Retinal pigment epithelial cell (primary cell): ENCODE results near the gene VIPR2.

ENCODE experiments used
- DNase-seq: peaks from one replicate; pipeline ENCODE4 v3.0.0-alpha.2; 2010; ENCODE audit warnings: low read depth
- H3K4me3 ChIP-seq: 2 replicates; pipeline ENCODE4 v1.5.1; 2011; ENCODE audit warnings: mild to moderate bottlenecking, low read length, control low read depth, moderate library complexity
- CTCF ChIP-seq: conservative IDR thresholded peaks from 2 replicates; pipeline ENCODE4 v1.5.1; 2011; ENCODE audit warnings: low read depth, low read length, control low read depth, inconsistent platforms

Gene VIPR2

GRCh38 chr7:159119026-159119741, 25.5 kb downstream of the VIPR2 start:
- H3K4me3 ChIP-seq, result no peak overlapping the region
- no peak for TF ChIP-seq CTCF
- no peak for DNase-seq

GRCh38 chr7:159118623-159119022, 26.0 kb downstream of the VIPR2 start:
- no peak overlapping the region for H3K4me3 ChIP-seq
- no peak for TF ChIP-seq CTCF
- DNase-seq, result no peak

- DNase-seq, result no peak
- no peak for TF ChIP-seq CTCF
- no peak overlapping the region for H3K4me3 ChIP-seq
Observed at GRCh38 chr7:159118197-159118595, 26.5 kb downstream of the VIPR2 start.

GRCh38 chr7:159117366-159118196, 27.1 kb downstream of the VIPR2 start:
- TF ChIP-seq CTCF, result no peak
- H3K4me3 ChIP-seq, result no peak overlapping the region
- no peak for DNase-seq

GRCh38 chr7:159116581-159117339, 27.9 kb downstream of the VIPR2 start:
- no peak for DNase-seq
- TF ChIP-seq CTCF, result no peak
- H3K4me3 ChIP-seq, result no peak overlapping the region

GRCh38 chr7:159115601-159116501, 28.8 kb downstream of the VIPR2 start:
- no peak overlapping the region for H3K4me3 ChIP-seq
- no peak for DNase-seq
- no peak for TF ChIP-seq CTCF
